Progenitor cell of endocrine pancreas (in vitro differentiated cells): Measurements from ENCODE around the gene DPY19L1. TPM values are rescaled to one million over a fixed set of nuclear protein-coding genes. Genes with fewer than 3 reads are reported as not detected.
"Not testable (repeated sequence)": the region's sequence is repeated elsewhere in the genome, so short reads cannot be mapped to it uniquely, and the experiment has no call there.

Source experiments
- DNase-seq: peaks from one replicate; pipeline ENCODE4 v3.0.0; 2021; ENCODE audit warnings: low spot score; ENCODE audit not compliant: unreplicated experiment
- H3K27ac Mint-ChIP-seq: 2 replicates; pipeline ENCODE4 v1.8.0; 2021; ENCODE audit warnings: mild to moderate bottlenecking, moderate library complexity, mixed read lengths
- H3K27me3 Mint-ChIP-seq: 2 replicates; pipeline ENCODE4 v1.8.0; 2021; ENCODE audit warnings: mixed read lengths
- H3K36me3 Mint-ChIP-seq: 2 replicates; pipeline ENCODE4 v1.8.0; 2022; ENCODE audit warnings: mixed read lengths; ENCODE audit not compliant: insufficient read depth
- H3K4me1 Mint-ChIP-seq: 2 replicates; pipeline ENCODE4 v1.8.0; 2021; ENCODE audit warnings: low read depth, mixed read lengths
- H3K4me3 Mint-ChIP-seq: 2 replicates; pipeline ENCODE4 v1.8.0; 2021; ENCODE audit warnings: low read depth, mild to moderate bottlenecking, moderate library complexity, mixed read lengths
- H3K9me3 Mint-ChIP-seq: 2 replicates; pipeline ENCODE4 v1.8.0; 2021; ENCODE audit warnings: low read depth, mixed read lengths
- CTCF ChIP-seq: fragments of 200-600 bp; sonication (generic); IDR thresholded peaks from one replicate; pipeline ENCODE4 v1.5.0; 2021; ENCODE audit warnings: antibody characterized with exemption, mild to moderate bottlenecking; ENCODE audit not compliant: unreplicated experiment
- total RNA-seq: library from RNA; stranded (reverse); gene quantifications from 2 replicates; pipeline ENCODE4 v1.2.1, GENCODE V29; 2021

The DPY19L1 gene
- total RNA-seq, 1 donor from 2014 or later = 31.6 TPM

GRCh38 chr7:34931739-34932138 lies 105.5 kb downstream of the DPY19L1 start:
- no peak overlapping the region for H3K4me3 Mint-ChIP-seq
- peaks cover 12% of the 10 kb centered on the region for H3K36me3 Mint-ChIP-seq
- TF ChIP-seq CTCF = no peak
- H3K9me3 Mint-ChIP-seq = peaks cover 4% of the 10 kb centered on the region
- H3K27me3 Mint-ChIP-seq = no peaks in the 10 kb centered on the region
- H3K27ac Mint-ChIP-seq = no peak overlapping the region
- H3K4me1 Mint-ChIP-seq = peaks cover 2% of the 10 kb centered on the region
- no peak for DNase-seq

GRCh38 chr7:34929783-34930182 lies 107.5 kb downstream of the DPY19L1 start:
- not testable (repeated sequence) for H3K27me3 Mint-ChIP-seq, H3K9me3 Mint-ChIP-seq, H3K4me1 Mint-ChIP-seq, DNase-seq, H3K36me3 Mint-ChIP-seq, H3K27ac Mint-ChIP-seq, H3K4me3 Mint-ChIP-seq

GRCh38 chr7:34928560-34928959 lies 108.7 kb downstream of the DPY19L1 start:
- no peaks in the 10 kb centered on the region for H3K4me1 Mint-ChIP-seq
- H3K27me3 Mint-ChIP-seq = no peaks in the 10 kb centered on the region
- no peak for TF ChIP-seq CTCF
- H3K9me3 Mint-ChIP-seq = peaks cover 6% of the 10 kb centered on the region
- H3K4me3 Mint-ChIP-seq = no peak overlapping the region
- peaks cover 5% of the 10 kb centered on the region for H3K36me3 Mint-ChIP-seq
- no peak for DNase-seq
- no peak overlapping the region for H3K27ac Mint-ChIP-seq

- Mint-ChIP-seq H3K4me3 (no peak overlapping the region), H3K27ac (no peak overlapping the region), H3K36me3 (peaks cover 6% of the 10 kb centered on the region), H3K4me1 (no peaks in the 10 kb centered on the region), H3K9me3 (peaks cover 8% of the 10 kb centered on the region), H3K27me3 (no peaks in the 10 kb centered on the region)
- peak; percentile 77 for TF ChIP-seq CTCF
- peak; percentile 67 for DNase-seq
Measured at GRCh38 chr7:34928052-34928451, 109.2 kb downstream of the DPY19L1 start.

GRCh38 chr7:34920470-34920869 lies 116.8 kb downstream of the DPY19L1 start:
- H3K4me3 Mint-ChIP-seq, H3K4me1 Mint-ChIP-seq, H3K36me3 Mint-ChIP-seq, H3K27me3 Mint-ChIP-seq, H3K27ac Mint-ChIP-seq, DNase-seq: not testable (repeated sequence)
- H3K9me3 Mint-ChIP-seq = peaks cover 17% of the 10 kb centered on the region

GRCh38 chr7:34919038-34919437 lies 118.2 kb downstream of the DPY19L1 start:
- H3K27ac Mint-ChIP-seq, H3K4me3 Mint-ChIP-seq, H3K36me3 Mint-ChIP-seq, H3K4me1 Mint-ChIP-seq, H3K27me3 Mint-ChIP-seq, DNase-seq: not testable (repeated sequence)
- H3K9me3 Mint-ChIP-seq = peaks cover 21% of the 10 kb centered on the region

GRCh38 chr7:34918198-34918861 lies 119.0 kb downstream of the DPY19L1 start:
- not testable (repeated sequence) for H3K4me3 Mint-ChIP-seq
- H3K9me3 Mint-ChIP-seq = peaks cover 20% of the 10 kb centered on the region

GRCh38 chr7:34917515-34917914 lies 119.8 kb downstream of the DPY19L1 start:
- not testable (repeated sequence) for H3K27ac Mint-ChIP-seq, H3K4me3 Mint-ChIP-seq, DNase-seq, H3K4me1 Mint-ChIP-seq, H3K36me3 Mint-ChIP-seq, H3K27me3 Mint-ChIP-seq
- H3K9me3 Mint-ChIP-seq = peaks cover 20% of the 10 kb centered on the region

More at GRCh38 chr7:34918198-34918861, 119.0 kb downstream of the DPY19L1 start:
- not testable (repeated sequence) for DNase-seq, H3K27ac Mint-ChIP-seq, H3K27me3 Mint-ChIP-seq, H3K36me3 Mint-ChIP-seq, H3K4me1 Mint-ChIP-seq
